Measurements from ENCODE around the gene CHRNA7.

GRCh38 chr15:32104061-32104995, 74.0 kb downstream of the CHRNA7 start:
- no peak for TF ChIP-seq POLR2A (IDR thresholded peaks at IDR 0.05; ENCODE audit: low read depth, low read length)
- no peak for TF ChIP-seq POLR2AphosphoS5 (IDR thresholded peaks at IDR 0.05; ENCODE audit: low read depth, low read length)
- TF ChIP-seq TAF1 (IDR thresholded peaks at IDR 0.05; ENCODE audit: low read depth, low read length), result no peak
- no peak for TF ChIP-seq POU2F2 (IDR thresholded peaks at IDR 0.05; ENCODE audit: low read depth, low read length)
- TF ChIP-seq PAX5 (IDR thresholded peaks at IDR 0.05; ENCODE audit: insufficient read depth, low read length, severe bottlenecking), result no peak
